Caco-2 (cell line): ENCODE measurements around the gene KLHL25. TPM values are rescaled to one million over a fixed set of nuclear protein-coding genes. Genes with fewer than 3 reads are reported as not detected.

Experiments
- BruUV-seq: library from RNA; stranded (reverse); fragments of 400-500 nt; replicated peaks from 2 replicates; lab custom pipeline; 2021; lab: Mats Ljungman, UMichigan
- CTCF ChIA-PET: fragments of 300-600 bp; sonication (Branson Sonifier 250); formaldehyde crosslinking; loops from one replicate; lab custom pipeline; 2022; ENCODE audit warnings: antibody characterized with exemption; lab: Charles Lee
- POLR2A ChIA-PET: fragments of 300-600 bp; sonication (Branson Sonifier 250); formaldehyde crosslinking; loops from one replicate; lab custom pipeline; 2022; ENCODE audit warnings: antibody characterized with exemption; lab: Charles Lee
- DNase-seq, 2 experiments: peaks; one replicate each; pipeline versions ENCODE4 v3.0.0 to v3.0.0-alpha.2; 2020 to 2022
- H3K27me3 ChIP-seq: replicated peaks from 2 replicates; pipeline ENCODE4 v1.6.0; 2011; ENCODE audit warnings: low read length; ENCODE audit not compliant: control insufficient read depth, insufficient read depth
- H3K36me3 ChIP-seq: 2 replicates; pipeline ENCODE4 v1.5.1; 2011; ENCODE audit warnings: low read length; ENCODE audit not compliant: control insufficient read depth, insufficient read depth
- H3K4me1 ChIP-seq: fragments of 250-450 bp; sonication (Bioruptor Pico); 2 replicates; pipeline ENCODE4 v1.5.1; 2020; ENCODE audit warnings: mild to moderate bottlenecking
- H3K4me3 ChIP-seq: 2 replicates; pipeline ENCODE4 v1.5.1; 2011; ENCODE audit warnings: low read depth, mild to moderate bottlenecking, control low read depth, low read length
- H3K9me3 ChIP-seq: fragments of 250-450 bp; sonication (Bioruptor Pico); 2 replicates; pipeline ENCODE4 v1.5.1; 2020; ENCODE audit warnings: mild to moderate bottlenecking, moderate library complexity
- H3K27ac Mint-ChIP-seq: one replicate; pipeline ENCODE4 v1.8.0; 2022; ENCODE audit warnings: mixed read lengths; ENCODE audit not compliant: unreplicated experiment
- H3K27me3 Mint-ChIP-seq: one replicate; pipeline ENCODE4 v1.8.0; 2022; ENCODE audit warnings: mixed read lengths; ENCODE audit not compliant: insufficient read depth, unreplicated experiment
- H3K36me3 Mint-ChIP-seq: one replicate; pipeline ENCODE4 v1.8.0; 2022; ENCODE audit warnings: mild to moderate bottlenecking, mixed read lengths; ENCODE audit not compliant: insufficient read depth, unreplicated experiment
- H3K4me1 Mint-ChIP-seq: one replicate; pipeline ENCODE4 v1.8.0; 2022; ENCODE audit warnings: low read depth, mixed read lengths; ENCODE audit not compliant: unreplicated experiment
- H3K4me3 Mint-ChIP-seq: one replicate; pipeline ENCODE4 v1.8.0; 2022; ENCODE audit warnings: mild to moderate bottlenecking, moderate library complexity, mixed read lengths; ENCODE audit not compliant: unreplicated experiment
- H3K9me3 Mint-ChIP-seq: one replicate; pipeline ENCODE4 v1.8.0; 2022; ENCODE audit warnings: mixed read lengths; ENCODE audit not compliant: unreplicated experiment
- CTCF ChIP-seq, 2 experiments: fragments of 200-600 bp in 1 of 2; IDR thresholded peaks; 1 replicate in 1 of 2; 2 replicates in 1 of 2; pipeline versions ENCODE4 v1.5.1 to v1.8.0; 2011 to 2022; ENCODE audit warnings: antibody characterized with exemption in 1 of 2, control low read depth in 1 of 2, inconsistent platforms in 1 of 2, low read depth in 1 of 2, low read length in 1 of 2, mild to moderate bottlenecking in 1 of 2, moderate library complexity in 1 of 2; ENCODE audit not compliant: insufficient read depth in 1 of 2, severe bottlenecking in 1 of 2, unreplicated experiment in 1 of 2
- intact Hi-C: fragments of 100-400 bp; cut with micrococcal nuclease; formaldehyde crosslinking; loops from one replicate; pipeline ENCODE4 v1.10.0; 2022; ENCODE audit not compliant: unreplicated experiment
- microRNA-seq: library from miRNA; unstranded; fragments of <30 nt; microRNA quantifications from one replicate; pipeline ENCODE4 v1.2.0, GENCODE V29; 2022
- total RNA-seq: library from RNA; stranded (reverse); gene quantifications from 2 replicates; pipeline ENCODE4 v1.2.3, GENCODE V29; 2022

KLHL25 gene
- total RNA-seq, 1 experiment from 2014 or later = 15.4 TPM

GRCh38 chr15:85716261-85716660 is 78.5 kb downstream of the KLHL25 start:
- ChIA-PET POLR2A (no interaction called here), CTCF (no interaction called here)
- Histone ChIP-seq H3K36me3 (peaks cover 2% of the 10 kb centered on the region), H3K4me1 (no peaks in the 10 kb centered on the region), H3K4me3 (no peak overlapping the region), H3K9me3 (no peaks in the 10 kb centered on the region), H3K27me3 (no peaks in the 10 kb centered on the region)
- DNase-seq = no peak
- no peaks in the 10 kb centered on the region for H3K4me1 Mint-ChIP-seq
- peaks cover 54% of the 10 kb centered on the region for H3K36me3 Mint-ChIP-seq
- H3K27ac Mint-ChIP-seq = peak overlapping the region; percentile 13
- H3K27me3 Mint-ChIP-seq = no peaks in the 10 kb centered on the region
- BruUV-seq = no TSS peak
- TF ChIP-seq CTCF (IDR thresholded peaks at IDR 0.05; ENCODE audit: insufficient read depth in 1 of 2, low read depth in 1 of 2, low read length in 1 of 2, severe bottlenecking in 1 of 2, unreplicated experiment in 1 of 2) = no peak
- intact Hi-C loops = no loop called here
- H3K9me3 Mint-ChIP-seq = no peaks in the 10 kb centered on the region
- no peak overlapping the region for H3K4me3 Mint-ChIP-seq

- Mint-ChIP-seq H3K4me3 (no peak overlapping the region), H3K4me1 (peaks cover 17% of the 10 kb centered on the region), H3K9me3 (no peaks in the 10 kb centered on the region), H3K27ac (no peak overlapping the region), H3K36me3 (peaks cover 32% of the 10 kb centered on the region), H3K27me3 (no peaks in the 10 kb centered on the region)
- intact Hi-C loops = no loop called here
- H3K4me3 ChIP-seq = no peak overlapping the region
- DNase-seq = no peak
- no peak for TF ChIP-seq CTCF (IDR thresholded peaks at IDR 0.05; ENCODE audit: insufficient read depth in 1 of 2, low read depth in 1 of 2, low read length in 1 of 2, severe bottlenecking in 1 of 2, unreplicated experiment in 1 of 2)
- H3K9me3 ChIP-seq = no peaks in the 10 kb centered on the region
- no peaks in the 10 kb centered on the region for H3K27me3 ChIP-seq
- H3K36me3 ChIP-seq = no peaks in the 10 kb centered on the region; the same call in 1 of the 2 replicates
- CTCF ChIA-PET = no interaction called here
- POLR2A ChIA-PET = no interaction called here
- no TSS peak for BruUV-seq
- H3K4me1 ChIP-seq = peaks cover 24% of the 10 kb centered on the region
Observed at GRCh38 chr15:85711580-85712192, 83.0 kb downstream of the KLHL25 start.

- H3K36me3 Mint-ChIP-seq = peaks cover 34% of the 10 kb centered on the region
Observed at GRCh38 chr15:85710340-85710842, 84.3 kb downstream of the KLHL25 start.

More at GRCh38 chr15:85710340-85710842, 84.3 kb downstream of the KLHL25 start:
- H3K27ac Mint-ChIP-seq = no peak overlapping the region
- intact Hi-C loops = no loop called here
- peaks cover 29% of the 10 kb centered on the region for H3K4me1 Mint-ChIP-seq
- Histone ChIP-seq H3K4me1 (peaks cover 27% of the 10 kb centered on the region), H3K27me3 (no peaks in the 10 kb centered on the region), H3K36me3 (peaks cover 1% of the 10 kb centered on the region; the same call in 1 of the 2 replicates), H3K4me3 (no peak overlapping the region), H3K9me3 (no peaks in the 10 kb centered on the region)
- ChIA-PET POLR2A (no interaction called here), CTCF (no interaction called here)
- no peak overlapping the region for H3K4me3 Mint-ChIP-seq
- no peak for DNase-seq
- BruUV-seq = no TSS peak
- no peaks in the 10 kb centered on the region for H3K27me3 Mint-ChIP-seq
- no peaks in the 10 kb centered on the region for H3K9me3 Mint-ChIP-seq
- TF ChIP-seq CTCF (IDR thresholded peaks at IDR 0.05; ENCODE audit: insufficient read depth in 1 of 2, low read depth in 1 of 2, low read length in 1 of 2, severe bottlenecking in 1 of 2, unreplicated experiment in 1 of 2) = no peak

Small RNAs within 50 kb of the gene (microRNA-seq; reads per million reads assigned to microRNA genes)
- gene MIR1276 (4.8 reads per million, percentile 33 among the genes with 10 or more reads in this experiment), gene MIR548AP (not detected)
